Psoas muscle (tissue), 8 donors: ENCODE measurements around the gene UQCC5. TPM values are rescaled to one million over a fixed set of nuclear protein-coding genes. Genes with fewer than 3 reads are reported as not detected.

Experiments
- ATAC-seq, 4 donors: fragments of 200-7000 bp; cut with Tn5 transposase; one replicate each; pipeline ENCODE4 v1.9.1; 2020; ENCODE audit warnings: moderate library complexity in 3 of 4, mild to moderate bottlenecking in 2 of 4
- DNase-seq, 2 donors: peaks; one replicate each; pipeline ENCODE4 v3.0.0-alpha.2; 2020
- H3K27ac ChIP-seq: fragments of 200-600 bp; one replicate; pipeline ENCODE4 v1.8.0; 2022
- H3K27me3 ChIP-seq, 3 donors: fragments of 200-600 bp in 1 of 3; one replicate each; pipeline versions ENCODE4 v1.6.1 to v1.8.0; 2013 to 2022; ENCODE audit warnings: low read length in 2 of 3, mild to moderate bottlenecking in 2 of 3, moderate library complexity in 1 of 3; ENCODE audit not compliant: insufficient read depth in 3 of 3
- H3K36me3 ChIP-seq, 2 donors: fragments of 200-600 bp in 1 of 2; one replicate each; pipeline versions ENCODE4 v1.6.1 to v1.8.0; 2013 to 2022; ENCODE audit warnings: low read depth in 1 of 2, mild to moderate bottlenecking in 1 of 2, moderate library complexity in 1 of 2; ENCODE audit not compliant: insufficient read depth in 1 of 2
- H3K4me1 ChIP-seq: fragments of 200-600 bp; one replicate; pipeline ENCODE4 v1.8.0; 2022
- H3K4me3 ChIP-seq: fragments of 200-600 bp; one replicate; pipeline ENCODE4 v1.8.0; 2022; ENCODE audit warnings: mild to moderate bottlenecking
- H3K9me3 ChIP-seq: fragments of 200-600 bp; one replicate; pipeline ENCODE4 v1.8.0; 2022
- WGBS, 3 donors: extraction: QIAGEN DNeasy Blood & Tissue Kit; methylation state at CpG; one replicate each; pipeline versions ENCODE4 v1.1.6 to v1.1.7; 2013; 5-methylcytosine and 5-hydroxymethylcytosine counted together
- intact Hi-C, 2 donors: fragments of 100-400 bp; cut with DNase I; formaldehyde crosslinking; loops; one replicate each; pipeline versions ENCODE4 v1.11.0 to v1.14.2; 2022
- polyA plus RNA-seq, 3 donors: library from polyadenylated mRNA; stranded (reverse); fragments of 200-250 nt; gene quantifications; one replicate each; pipeline ENCODE4 v1.2.3, GENCODE V29; 2013
- total RNA-seq, 4 donors: library from RNA; stranded (reverse); fragmentation: NEBNext Ultra II Directional in 2 of 4; extraction: Animal tissue kit (Norgen Biotek cat#: 25700) in 2 of 4; gene quantifications; one replicate each; pipeline versions ENCODE4 v1.2.1 to v1.2.4, GENCODE V29; 2021 to 2023
- TF ChIP-seq, protein P1 (sequence below): fragments of 200-600 bp; IDR thresholded peaks from one replicate; pipeline ENCODE4 v1.8.0; 2022; ENCODE audit warnings: antibody characterized with exemption
- donor health status: healthy with polysubstance abuse.
- donor health status: DM: no; HTN: no; CAD: no; lungs with moderate emphysema.
- donor health status: Bipolar disorder and iron deficiency.
- donor health status: healthy.
- donor health status: DM: yes; HTN: yes; CAD: no.
- donor health status: DM: no; HTN: no; CAD: no.
- donor health status: DM: no; HTN: no; CAD: no.
- donor health status: DM: yes; HTN: yes; CAD: no.

The UQCC5 gene
- total and polyA plus RNA-seq, 7 donors = 29.5 to 95.4 (median 32.7) TPM

GRCh38 chr3:52552089-52552488 lies 15.7 kb downstream of the UQCC5 start:
- Histone ChIP-seq H3K27me3 (no peaks in the 10 kb centered on the region), H3K36me3 (peaks cover 6 to 93% of the 10 kb centered on the region in 2 donors), H3K27ac (no peak overlapping the region), H3K4me1 (peaks cover 4% of the 10 kb centered on the region), H3K9me3 (no peaks in the 10 kb centered on the region), H3K4me3 (no peak overlapping the region)
- DNase-seq = no peak
- whole genome bisulfite sequencing, 3 donors = 79 to 82% (median 80%) methylated on average over 3 of the region's 3 CpGs
- ATAC-seq = no peak
- TF ChIP-seq, protein P1, sequence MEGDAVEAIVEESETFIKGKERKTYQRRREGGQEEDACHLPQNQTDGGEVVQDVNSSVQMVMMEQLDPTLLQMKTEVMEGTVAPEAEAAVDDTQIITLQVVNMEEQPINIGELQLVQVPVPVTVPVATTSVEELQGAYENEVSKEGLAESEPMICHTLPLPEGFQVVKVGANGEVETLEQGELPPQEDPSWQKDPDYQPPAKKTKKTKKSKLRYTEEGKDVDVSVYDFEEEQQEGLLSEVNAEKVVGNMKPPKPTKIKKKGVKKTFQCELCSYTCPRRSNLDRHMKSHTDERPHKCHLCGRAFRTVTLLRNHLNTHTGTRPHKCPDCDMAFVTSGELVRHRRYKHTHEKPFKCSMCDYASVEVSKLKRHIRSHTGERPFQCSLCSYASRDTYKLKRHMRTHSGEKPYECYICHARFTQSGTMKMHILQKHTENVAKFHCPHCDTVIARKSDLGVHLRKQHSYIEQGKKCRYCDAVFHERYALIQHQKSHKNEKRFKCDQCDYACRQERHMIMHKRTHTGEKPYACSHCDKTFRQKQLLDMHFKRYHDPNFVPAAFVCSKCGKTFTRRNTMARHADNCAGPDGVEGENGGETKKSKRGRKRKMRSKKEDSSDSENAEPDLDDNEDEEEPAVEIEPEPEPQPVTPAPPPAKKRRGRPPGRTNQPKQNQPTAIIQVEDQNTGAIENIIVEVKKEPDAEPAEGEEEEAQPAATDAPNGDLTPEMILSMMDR = no peak
- intact Hi-C loops = no loop called here

- no peak overlapping the region for H3K4me3 ChIP-seq
- no peaks in the 10 kb centered on the region for H3K9me3 ChIP-seq
- H3K27ac ChIP-seq = no peak overlapping the region
- no peaks in the 10 kb centered on the region for H3K27me3 ChIP-seq
- intact Hi-C loops = no loop called here
- DNase-seq = no peak
- WGBS, 3 donors = 78 to 91% (median 86%) methylated on average over 5 of the region's 5 CpGs
- peaks cover 4% of the 10 kb centered on the region for H3K4me1 ChIP-seq
- H3K36me3 ChIP-seq = peaks cover 10 to 95% of the 10 kb centered on the region in 2 donors
- ATAC-seq = no peak
- TF ChIP-seq, protein P1 = no peak
These were observed 17.8 kb downstream of the UQCC5 start for GRCh38 chr3:52554026-52554755.

- Histone ChIP-seq H3K36me3 (peaks cover 12 to 95% of the 10 kb centered on the region in 2 donors), H3K4me3 (no peak overlapping the region), H3K4me1 (peaks cover under 1% of the 10 kb centered on the region), H3K27me3 (no peaks in the 10 kb centered on the region), H3K27ac (no peak overlapping the region), H3K9me3 (no peaks in the 10 kb centered on the region)
- 94 to 100% (median 100%) methylated on average over 1 of the region's 1 CpG for WGBS, 3 donors
- intact Hi-C loops = no loop called here
- DNase-seq (no peak), ATAC-seq (no peak)
- TF ChIP-seq, protein P1 = no peak
These were observed 18.7 kb downstream of the UQCC5 start for GRCh38 chr3:52555056-52555455.

DNA sequence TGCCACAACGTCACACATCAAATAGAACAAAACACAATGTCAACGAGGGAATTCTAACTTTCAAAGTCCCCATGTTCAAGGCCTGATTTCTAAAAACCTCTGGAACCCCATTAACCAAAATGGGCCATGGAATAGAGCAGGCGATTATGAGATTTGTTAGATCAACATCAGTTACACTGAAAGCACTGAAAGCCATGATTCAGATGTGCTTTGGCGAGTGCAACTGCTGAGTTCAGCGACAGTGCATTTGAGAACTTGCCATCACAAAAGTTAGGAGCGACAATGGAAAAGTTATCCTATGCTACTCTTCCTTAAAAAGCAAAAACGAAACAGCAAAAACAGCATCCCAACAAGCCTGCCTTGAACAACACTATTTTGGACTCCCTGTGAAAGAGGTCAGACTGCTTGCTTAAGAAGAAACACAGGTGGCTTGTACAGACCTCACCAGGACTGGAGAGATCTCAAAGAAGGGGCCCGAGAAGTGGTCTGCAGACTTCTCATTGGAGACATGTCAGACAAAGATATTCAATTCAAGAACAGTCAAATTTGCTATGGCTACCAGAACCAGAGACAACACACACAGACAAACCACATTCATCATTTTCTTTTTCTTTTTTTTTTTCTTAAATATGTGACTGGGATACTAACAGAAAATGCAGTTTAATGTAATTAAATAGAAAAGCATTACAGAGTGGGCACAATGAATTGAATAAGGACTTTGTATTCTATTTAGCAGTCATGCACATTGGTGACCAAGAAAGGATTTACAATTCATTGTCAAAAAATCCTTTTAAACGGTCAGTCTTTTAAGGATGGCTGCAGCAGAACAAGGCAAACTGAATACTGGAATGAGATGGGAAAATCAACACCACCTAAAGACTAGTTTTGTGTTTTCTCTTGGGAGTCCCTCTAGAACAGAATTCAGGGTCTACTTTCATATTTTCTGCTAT lies 20.9 kb downstream of the UQCC5 start:
- Histone ChIP-seq H3K27ac (no peak overlapping the region), H3K4me3 (no peak overlapping the region), H3K27me3 (no peaks in the 10 kb centered on the region), H3K36me3 (peaks cover 16 to 95% of the 10 kb centered on the region in 2 donors), H3K9me3 (no peaks in the 10 kb centered on the region), H3K4me1 (no peaks in the 10 kb centered on the region)
- WGBS, 3 donors = 84 to 89% (median 86%) methylated on average over 9 of the region's 9 CpGs
- DNase-seq = no peak
- no peak for ATAC-seq
- TF ChIP-seq, protein P1 = no peak
- intact Hi-C loops = no loop called here
